ENCODE data around the gene PLPPR4.

DNA sequence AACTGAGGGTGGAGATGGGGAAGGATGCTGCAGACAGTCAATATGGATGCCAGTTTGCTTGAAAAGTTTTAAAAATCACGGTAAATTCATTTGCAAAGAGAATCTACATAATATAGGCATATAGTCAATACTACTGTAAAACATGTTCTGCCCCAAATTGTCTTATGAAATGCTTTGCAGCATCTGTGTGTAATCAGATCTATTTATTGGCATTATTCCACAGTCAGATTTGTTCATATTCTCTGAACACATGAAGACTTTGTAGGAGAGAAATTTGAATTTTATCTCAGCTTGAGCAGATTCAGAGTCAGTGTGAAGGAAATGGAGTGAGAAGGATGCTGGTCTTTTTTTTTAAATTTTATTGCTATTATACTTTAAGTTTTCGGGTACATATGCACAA lies 88.5 kb downstream of the PLPPR4 start:
- TF ChIP-seq CTCF (IDR thresholded peaks at IDR 0.05) (no peak), POLR2A (IDR thresholded peaks at IDR 0.05) (no peak)

Data from esophagus squamous epithelium (tissue), 4 donors.